ENCODE measurements around the gene TFRC.
"Not testable (repeated sequence)": the region's sequence is repeated elsewhere in the genome, so short reads cannot be mapped to it uniquely, and the experiment has no call there.

Gene TFRC

DNA sequence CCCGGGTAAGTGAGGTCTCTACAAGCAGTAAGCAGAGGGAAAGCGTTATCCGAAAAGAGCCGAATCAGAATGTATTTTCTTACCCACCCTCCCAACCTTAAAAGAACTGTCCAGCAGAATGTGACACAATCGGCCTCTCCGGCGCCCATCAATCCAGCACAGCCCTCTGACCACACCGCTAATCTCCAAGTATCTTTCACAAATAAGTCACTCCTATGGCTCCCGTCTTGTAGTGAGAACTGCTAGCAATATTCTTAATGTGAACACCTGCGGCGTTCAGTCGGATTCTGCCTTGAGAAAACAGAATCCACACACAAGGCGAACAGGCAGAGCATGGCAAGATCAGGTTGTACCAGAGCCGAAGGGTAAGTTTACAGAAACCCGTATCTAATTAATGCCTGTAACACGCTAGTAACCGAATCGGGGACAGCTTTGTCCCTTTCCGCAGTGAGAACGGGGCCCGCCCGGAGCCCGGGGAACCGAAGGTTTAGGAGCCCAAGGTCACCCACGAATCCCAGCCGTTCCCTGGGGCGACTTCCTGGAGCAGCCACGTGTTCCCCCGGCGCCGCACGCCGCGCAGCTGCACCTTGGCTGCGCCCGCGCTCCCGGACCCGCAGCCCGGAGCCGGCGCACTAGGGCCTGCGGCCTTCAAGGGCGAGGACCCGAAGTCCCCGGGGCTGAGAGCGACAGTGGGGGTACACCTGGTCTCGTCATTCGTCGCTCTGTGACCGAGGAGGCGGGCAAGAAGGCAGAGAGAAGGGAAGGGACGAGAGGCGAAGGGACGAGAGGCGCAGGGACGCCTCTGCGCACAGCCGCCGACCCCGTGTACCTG lies 672 bp downstream of the TFRC start:
- DNase-seq = no peak

DNA sequence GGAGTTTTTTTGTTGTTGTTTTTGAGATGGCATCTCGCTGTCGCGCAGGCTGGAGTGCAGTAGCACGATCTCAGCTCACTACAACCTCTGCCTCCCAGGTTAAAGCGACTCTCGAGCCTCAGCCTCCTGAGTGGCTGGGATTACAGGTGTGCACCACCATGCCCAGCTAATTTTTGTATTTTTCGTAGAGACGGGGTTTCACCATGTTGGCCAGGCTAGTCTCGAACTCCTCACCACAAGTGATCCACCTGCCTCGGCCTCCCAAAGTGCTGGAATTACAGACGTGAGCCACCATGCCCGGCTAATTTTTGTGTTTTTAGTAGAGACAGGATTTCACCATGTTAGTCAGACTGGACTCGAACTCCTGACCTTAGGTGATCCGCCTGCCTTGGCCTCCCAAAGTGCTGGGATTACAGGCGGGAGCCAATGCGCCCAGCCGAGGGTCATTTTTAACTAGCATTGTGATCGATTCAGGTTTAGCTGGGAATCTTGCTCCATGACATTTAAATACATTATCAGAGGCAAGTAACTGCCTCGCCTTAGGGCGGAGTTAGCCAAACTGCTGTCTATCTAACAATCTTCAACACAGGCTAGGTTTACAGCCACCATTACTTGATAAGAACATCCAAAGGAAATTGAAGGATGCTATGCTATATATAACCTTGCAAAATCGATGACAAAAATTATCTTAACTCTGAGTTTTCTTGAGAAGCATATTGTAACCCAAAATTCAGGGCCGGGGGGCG lies 1.6 kb downstream of the TFRC start:
- not testable (repeated sequence) for DNase-seq

DNA sequence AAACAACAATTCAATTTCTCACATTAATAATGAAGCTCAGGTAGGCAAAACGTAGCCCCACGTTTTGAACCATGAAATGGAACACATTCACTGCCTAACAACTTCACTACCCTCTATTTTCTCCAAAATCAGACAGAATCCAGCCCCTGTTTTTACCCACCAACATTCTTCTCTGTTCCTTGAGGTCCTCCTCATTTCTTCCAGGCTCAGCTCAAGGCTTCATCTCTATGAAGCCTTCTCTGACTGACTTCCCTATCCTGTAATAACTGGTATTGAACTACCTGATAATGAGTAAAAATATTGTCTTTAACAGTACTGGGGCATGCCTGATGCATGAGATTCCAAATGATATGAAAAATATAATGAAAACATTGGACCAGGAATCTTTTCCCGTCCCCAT lies 2.2 kb downstream of the TFRC start:
- no peak for DNase-seq

DNA sequence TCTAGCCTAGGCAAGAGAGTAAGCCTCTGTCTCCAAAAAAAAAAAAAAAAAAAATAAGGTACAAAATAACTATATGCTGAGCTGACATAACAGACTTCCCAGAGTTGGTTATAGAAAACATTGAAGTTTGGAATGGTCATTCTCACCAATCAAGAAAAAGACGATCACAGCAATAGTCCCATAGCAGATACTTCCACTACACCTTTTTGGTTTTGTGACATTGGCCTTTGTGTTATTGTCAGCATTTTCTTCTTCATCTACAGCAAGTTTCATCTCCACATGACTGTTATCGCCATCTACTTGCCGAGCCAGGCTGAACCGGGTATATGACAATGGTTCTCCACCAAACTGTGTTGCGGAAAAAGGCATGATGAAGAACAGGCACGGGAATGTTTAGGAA lies 6.9 kb downstream of the TFRC start:
- DNase-seq = no peak

DNA sequence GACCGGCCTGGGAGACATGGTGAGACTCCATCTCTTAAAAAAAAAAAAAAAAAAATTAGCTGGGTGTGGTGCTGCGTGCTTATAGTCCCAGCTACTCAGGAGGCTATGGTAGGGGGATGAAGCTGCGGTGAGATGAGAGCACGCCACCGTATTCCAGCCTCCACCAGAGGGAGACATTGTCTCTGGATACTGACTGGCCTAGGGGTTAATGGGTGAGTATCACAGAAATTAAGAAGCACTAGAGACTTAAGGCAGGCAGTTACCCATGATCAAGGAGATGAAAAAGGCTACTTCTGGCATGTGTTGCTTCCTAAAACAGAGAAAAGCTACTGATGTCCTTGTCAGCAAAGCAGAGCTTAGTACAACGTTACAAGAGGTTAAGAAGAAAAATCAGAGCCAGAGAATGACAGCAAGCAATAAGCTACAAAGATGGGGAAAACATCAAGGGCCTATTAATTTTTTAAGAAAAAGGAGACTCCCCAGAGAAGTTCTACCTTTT lies 8.6 kb downstream of the TFRC start:
- no peak for DNase-seq

DNA sequence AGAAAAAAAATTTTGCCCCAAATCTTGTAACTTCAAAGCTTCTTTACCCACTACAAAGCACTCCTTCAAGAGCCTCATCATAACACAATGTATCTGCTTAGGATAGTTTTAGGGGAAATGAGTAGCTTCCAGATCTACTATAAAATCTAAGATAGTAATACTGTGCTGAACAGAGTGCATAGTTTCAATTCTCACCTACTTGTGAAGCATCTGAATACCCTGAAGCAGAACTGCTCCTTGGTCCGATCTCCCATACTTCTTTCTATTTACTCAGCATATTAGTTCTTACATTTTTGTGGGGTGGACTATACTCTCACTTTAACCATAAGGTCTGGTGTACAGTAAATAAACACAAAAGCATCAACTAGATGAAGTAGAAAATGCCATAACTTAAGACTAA lies 9.6 kb downstream of the TFRC start:
- DNase-seq = no peak

DNA sequence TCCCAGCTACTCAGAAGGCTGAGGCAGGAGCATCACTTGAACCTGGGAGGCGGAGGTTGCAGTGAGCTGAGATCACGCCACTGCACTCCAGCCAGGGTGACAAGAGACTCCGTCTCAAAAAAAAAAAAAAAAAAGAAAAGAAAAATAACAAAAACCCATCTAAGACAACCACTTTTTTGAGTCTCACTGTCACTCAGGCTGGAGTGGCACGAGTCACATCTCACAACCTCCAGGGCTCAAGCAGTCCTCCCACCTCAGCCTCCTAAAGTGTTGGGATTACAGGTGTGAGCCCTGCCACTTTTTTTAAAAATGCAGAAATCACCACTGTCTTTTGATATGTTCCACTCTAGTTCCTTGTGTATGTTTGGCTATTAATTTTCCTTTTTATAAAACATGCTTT lies 13.1 kb downstream of the TFRC start:
- DNase-seq = not testable (repeated sequence)

DNA sequence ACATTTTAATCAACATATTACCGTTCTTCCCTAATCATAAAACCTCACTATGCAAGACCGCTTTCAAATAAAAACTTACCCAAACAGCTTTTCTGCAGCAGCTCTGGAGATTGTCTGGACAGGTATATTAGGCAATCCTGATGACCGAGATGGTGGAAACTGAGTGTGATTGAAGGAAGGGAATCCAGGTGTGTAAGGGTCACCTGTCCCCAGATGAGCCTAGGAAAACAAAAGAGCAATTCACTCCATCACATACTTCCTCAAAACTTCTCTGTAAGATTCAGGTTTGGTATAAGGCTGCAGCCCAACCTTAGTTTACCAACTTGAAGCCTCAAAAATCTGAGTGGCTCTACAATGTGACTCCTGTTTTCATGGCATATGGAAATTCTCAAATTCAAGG lies 14.5 kb downstream of the TFRC start:
- no peak for DNase-seq

DNA sequence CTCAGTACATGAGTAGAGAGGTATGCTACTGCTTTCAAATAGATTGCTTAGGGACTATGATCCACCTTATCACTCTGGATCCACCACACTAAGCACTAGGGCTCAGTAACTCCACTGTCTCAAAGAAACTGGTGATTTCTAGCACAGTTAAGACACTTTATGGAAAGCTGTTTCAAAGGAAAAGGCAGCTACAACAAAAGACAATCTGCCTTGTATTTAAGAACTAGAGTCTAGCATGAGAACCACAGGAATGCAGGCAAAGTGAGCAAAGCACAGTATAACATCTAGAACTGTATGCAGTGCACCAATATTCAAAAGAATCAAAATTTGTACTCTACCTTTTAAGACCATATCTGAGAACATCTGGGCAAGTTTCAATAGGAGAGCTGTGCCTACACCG lies 17.9 kb downstream of the TFRC start:
- no peak for DNase-seq

DNA sequence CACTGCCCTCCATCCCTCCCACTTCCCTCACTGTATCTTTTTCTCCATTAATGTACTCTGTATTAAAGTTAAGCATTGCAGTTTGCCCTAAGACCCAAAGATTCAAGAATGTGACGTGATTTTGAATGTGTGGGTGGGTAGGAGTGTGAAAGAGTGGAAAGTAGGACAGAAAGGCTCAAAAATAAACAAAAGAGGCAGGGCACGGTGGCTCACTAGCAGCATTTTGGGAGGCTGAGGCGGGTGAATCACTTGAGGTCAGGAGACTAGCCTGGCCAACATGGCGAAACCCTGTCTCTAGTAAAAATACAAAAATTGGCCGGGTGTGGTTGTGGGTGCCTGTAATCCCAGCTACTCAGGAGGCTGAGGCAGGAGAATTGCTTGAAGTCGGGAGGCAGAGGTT lies 18.4 kb downstream of the TFRC start:
- DNase-seq = no peak

DNA sequence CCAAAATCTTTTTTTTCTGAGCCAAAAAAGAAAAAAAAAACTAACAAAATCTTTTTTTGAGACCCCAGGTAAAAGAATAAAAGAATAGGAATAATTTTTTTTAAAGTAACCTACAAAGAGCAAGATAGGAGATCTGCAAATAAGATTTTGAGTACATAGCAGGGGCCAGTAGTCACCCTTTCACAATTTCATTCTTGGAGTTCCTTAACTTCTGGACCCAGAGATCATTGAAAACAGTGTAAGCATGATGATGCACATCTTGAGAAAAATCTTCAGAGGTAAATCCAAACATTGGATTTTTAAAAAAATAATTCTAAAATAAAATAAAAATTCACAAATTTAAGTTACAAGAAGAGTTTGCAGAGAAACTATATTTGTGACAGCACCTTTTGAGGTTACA lies 18.8 kb downstream of the TFRC start:
- no peak for DNase-seq

DNA sequence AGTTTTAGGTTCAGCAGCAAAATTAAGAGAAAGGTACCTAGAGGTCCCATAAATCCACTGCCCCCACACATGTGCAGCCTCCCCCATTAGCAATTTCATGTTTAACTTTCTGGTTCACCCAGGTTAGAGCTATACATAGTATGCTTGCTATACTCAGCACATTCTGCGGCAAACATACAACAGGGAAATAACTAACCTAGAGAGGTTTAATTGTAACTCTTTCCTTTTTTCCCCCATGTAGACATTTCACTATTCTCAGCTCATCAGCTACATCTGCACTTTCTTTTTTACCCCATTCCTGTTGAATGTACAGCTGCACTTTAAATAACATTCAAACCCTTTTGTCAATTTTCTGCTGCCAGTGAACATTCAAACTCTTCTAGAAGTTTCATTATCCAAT lies 21.1 kb downstream of the TFRC start:
- no peak for DNase-seq

DNA sequence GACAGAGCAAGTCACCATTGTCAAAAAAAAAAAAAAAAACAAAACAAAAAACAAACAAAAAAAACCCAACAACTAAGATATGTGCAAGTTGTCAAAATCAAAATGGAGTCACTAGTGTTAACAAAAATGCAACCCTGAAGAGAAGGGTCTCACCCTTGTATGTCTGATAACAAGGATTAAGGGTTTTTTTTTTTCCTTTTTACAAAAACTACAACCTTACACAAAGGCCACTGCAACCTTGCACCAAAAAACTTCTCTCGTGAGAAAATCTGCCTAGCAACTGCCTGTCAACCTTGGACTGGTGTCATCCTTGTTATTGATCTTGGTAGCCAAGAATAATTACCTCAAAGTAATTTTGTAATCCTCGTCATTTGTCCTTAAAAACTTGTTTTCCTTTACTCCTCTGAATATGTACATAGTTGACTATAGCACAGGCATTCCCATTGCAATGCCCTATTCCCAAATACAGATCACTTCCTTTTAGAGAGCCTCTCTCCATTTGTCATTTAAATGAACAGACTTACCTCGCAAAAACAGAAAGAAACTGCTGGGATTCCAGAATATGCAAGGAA lies 24.0 kb downstream of the TFRC start:
- DNase-seq = no peak

DNA sequence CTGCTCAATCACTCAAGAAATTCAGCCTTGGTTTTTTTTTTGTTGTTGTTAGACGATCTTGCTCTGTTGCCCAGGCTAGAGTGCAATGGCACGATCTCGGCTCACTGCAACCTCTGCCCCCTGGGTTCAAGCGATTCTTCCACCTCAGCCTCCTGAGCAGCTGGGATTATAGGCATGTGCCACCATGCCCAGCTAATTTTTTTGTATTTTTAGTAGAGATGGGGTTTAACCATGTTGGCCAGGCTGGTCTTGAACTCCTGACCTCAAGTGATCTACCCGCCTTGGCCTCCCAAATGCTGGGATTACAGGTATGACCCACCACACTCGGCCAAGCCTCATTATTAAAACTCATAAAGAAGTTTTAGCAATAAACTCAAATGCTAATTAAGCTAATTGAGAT lies 25.5 kb downstream of the TFRC start:
- not testable (repeated sequence) for DNase-seq

DNA sequence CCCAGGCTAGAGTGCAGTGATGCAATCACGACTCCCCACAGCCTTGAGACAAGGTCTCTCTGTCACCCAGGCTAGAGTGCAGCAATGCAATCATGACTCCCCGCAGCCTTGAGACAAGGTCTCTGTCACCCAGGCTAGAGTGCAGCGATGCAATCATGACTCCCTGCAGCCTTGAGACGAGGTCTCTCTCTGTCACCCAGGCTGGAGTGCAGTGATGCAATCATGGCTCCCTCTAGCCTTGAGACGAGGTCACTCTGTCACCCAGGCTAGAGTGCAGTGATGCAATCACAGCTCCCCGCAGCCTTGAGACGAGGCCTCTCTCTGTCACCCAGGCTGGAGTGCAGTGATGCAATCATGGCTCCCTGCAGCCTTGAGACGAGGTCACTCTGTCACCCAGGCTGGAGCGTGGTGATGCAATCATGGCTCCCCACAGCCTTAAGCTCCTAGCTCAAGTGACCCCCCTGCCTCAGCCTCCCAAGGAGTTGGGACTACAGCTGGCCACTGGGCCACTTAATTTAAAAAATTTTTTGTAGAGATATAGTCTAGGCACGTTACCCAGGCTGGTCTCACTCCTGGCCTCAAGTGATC lies 26.1 kb downstream of the TFRC start:
- DNase-seq = no peak

DNA sequence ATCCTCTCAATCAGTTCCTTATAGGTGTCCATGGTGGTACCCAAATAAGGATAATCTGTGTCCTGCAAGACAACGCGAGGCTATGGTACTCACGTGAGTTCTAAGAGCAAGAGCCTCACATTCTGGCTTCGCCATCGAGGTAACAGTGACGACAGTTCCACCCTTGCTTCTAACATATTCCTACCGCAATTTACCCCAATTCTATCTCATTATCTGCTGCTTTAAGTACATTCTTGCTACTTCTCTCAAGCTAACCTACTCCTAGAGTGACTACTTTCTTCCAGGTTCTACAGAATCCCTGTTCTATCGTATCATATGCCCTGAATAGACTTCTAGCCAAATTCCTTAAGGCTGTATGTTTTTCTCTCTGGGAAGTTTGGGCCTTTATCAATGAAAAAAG lies 26.6 kb downstream of the TFRC start:
- DNase-seq = no peak

DNA sequence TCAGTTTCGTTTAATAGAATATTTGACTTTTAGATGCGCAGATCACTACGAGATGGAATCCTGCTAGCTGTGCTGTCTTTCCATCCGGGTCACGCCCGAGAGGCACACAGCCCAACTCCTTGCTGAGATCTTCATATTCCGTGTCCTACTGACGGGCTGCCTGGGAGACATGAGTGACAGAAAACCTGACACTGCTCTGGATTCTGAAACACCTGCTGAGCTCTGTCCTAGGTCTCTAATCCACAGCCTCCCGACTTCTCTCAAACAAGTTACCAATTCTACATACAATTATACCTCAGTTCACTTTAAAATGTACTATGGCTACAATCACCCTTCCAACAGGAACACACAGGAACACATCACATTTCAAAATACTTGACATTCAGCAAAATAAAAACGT lies 27.2 kb downstream of the TFRC start:
- DNase-seq = no peak

DNA sequence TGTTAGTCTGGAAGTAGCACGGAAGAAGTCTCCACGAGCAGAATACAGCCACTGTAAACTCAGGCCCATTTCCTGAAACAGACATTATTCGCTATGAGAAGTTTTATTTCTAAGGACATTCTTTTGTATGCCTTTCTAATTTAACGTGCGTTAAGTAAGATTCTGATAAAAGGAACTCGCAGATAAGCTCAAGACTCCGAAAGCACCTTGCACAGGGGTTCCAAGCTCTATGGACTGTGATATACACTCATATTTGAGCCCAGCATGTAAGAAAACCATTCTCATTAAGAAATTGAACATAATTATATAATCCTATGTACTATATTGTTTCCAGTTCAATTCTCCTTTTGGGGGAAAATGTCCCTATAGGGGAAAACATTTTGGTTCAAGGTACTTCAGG lies 28.4 kb downstream of the TFRC start:
- no peak for DNase-seq

DNA sequence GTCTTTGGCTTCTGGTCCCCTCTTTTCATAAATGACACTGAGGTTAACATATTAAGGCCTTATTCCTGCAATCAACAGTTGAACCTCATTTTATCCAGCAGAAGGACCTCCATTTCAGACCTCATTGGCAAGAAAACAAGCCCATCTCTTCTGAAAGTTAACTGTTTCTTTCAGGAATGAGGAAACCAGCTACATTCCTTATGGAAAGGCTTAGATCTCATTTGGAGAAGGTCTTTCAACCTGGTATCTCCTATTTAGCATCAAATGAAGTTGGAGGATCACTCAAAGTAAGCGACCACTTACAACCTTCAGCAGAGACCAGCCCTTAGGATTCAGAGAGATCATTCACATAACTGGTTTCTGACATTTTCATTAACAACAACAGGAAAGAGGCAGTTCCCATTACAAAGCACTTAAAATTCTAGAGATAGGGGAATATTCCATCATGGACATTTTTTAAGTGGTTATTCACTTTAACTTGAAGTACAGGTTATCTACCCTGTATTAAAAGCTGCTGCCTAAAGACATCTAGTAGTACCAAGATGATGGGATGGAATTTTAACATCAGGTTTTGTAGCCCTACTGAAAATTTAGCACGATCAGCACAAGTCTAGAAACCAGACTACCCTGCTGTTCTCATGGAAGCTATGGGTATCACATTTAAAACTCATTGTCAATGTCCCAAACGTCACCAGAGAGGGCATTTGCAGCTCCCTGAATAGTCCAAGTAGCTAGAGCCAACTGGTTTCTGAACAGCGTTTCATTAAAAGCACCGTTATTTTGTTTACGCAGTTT lies 30.4 kb downstream of the TFRC start:
- DNase-seq = no peak

DNA sequence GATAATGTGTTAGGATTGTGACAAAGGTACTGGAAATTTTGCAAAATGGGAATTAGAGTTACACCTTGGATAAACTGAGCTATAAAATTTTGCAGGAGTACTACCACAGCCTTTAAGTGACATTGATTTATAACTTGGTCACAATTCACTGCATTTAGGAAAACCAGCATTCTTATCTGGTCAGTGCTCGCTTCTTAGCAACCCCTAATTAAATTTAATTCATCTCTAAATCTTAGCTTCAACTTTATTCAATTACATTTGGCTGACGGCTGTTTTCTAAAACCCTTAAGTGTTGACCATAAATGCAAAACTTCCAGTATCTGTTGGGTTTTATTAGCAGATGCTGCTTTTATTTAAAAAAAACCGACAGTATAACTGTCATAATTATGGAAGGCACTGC lies 31.3 kb downstream of the TFRC start:
- no peak for DNase-seq

DNA sequence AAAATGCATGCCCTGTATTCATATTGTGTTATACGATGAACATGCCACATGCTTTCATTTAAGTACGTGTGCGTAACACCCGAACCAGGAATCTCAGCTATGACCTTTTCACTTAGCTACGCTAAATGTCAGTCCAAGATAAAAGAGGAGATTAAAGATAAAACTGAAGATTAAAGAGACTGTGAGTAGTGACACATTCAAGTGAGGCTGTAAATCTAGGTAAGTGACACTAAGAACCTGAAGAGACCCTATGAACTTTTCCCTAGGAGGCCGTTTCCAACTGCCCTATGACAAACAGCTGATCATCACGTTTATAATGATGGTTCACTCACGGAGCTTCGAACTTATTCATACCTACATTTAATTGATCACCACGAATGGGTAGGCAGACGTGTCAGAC lies 32.2 kb downstream of the TFRC start:
- no peak for DNase-seq

DNA sequence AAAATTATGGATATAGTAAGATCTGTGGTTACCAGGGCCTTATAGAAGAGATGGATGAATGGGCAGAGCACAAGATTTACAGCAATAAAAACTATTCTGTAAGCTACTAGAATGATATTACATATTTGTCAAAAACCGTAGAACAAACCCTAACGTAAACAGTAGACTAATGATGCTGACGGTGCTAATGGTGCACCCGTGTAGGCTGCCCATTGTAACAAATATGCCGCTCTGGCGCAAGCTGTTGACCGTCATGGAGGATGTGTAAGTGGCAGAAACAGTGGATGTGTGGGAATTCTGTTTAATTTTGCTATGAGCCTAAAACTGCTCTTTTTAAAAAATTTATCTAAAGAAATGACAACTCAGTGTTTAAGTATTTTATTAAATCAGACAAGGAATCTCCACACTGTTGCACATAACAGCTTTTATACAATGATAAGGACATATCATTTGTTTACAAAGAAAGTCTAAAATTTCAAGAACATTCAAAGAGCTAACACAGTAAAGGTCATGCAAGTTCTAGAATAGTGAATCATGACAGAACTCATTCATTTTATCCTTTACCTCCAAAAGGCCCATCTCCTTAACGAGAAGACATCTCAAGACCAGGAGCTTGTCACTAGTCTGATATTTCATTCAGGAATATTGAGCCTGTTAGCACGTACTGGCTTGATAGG lies 32.8 kb downstream of the TFRC start:
- DNase-seq = no peak

Data from SHP77 treated with DMSO at 0.1 percent for 48 hours (cell line).